ENCODE results near the gene NCKIPSD. TPM values are rescaled to one million over a fixed set of nuclear protein-coding genes. Genes with fewer than 3 reads are reported as not detected.

NCKIPSD gene
- total and polyA plus RNA-seq, 7 experiments from 2014 or later: 8.6 to 42.1 (median 20.3) TPM

DNA sequence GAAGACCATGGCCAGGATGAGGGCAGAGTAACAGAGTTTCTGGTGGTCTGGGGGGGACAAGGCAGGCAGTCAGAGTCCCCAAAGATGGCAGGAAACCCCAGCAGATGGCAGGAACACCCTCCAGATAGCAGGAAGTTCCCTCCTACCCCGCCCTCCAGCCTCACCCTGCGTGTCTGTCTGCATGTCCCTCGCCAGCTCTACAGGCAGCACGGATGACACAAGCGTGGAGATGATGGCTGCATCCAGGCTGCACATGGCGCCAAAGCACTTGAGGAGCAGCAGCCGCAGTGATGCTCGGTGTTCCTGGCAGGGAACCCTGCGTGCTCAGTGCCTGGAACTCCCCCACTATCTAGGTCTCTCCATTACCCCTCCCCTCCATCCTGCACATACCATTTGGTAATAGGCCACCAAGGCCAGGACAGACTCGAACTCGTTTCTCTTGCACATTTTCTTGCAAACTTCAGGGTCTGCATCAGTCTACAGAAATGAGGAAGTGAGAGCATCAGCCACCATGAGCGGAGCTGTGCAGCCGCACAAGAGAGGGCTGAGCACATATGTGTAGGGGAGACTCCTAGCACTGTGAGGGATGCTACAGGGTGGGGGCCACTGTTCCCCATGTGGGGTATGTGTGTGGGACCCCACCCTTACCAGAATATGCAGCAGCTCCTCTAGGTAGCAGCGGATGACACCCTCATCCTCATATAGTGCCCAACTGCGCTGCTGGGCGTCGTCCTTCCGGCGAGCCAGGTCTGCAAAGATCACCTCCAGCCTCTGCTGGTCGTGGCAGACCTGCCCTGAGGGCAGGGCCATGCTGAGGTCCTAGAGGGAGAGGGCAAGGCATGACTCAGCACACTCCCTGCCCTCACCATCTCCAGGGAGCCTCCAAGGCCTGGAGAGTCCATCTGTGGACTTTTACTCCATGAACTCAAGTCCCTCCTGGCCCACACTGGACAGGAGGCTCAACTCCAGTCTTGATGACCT is 6.0 kb downstream of the NCKIPSD start:
- H3K4me1 ChIP-seq (ENCODE audit: control insufficient read depth in 2 of 2, insufficient read depth in 2 of 2, low read length in 2 of 2): peaks cover 3 to 15% of the 10 kb centered on the region in 2 donors
- peaks cover 7 to 53% (median 10%) of the 10 kb centered on the region in 3 experiments for H3K36me3 ChIP-seq (ENCODE audit: control insufficient read depth in 2 of 3, insufficient read depth in 3 of 3, low read length in 3 of 3)
- H3K4me3 ChIP-seq (ENCODE audit: low read length): no peak overlapping the region
- Mint-ChIP-seq H3K9me3 (no peaks in the 10 kb centered on the region), H3K4me1 (peaks cover 23 to 42% (median 33%) of the 10 kb centered on the region in 7 donors), H3K27me3 (no peaks in the 10 kb centered on the region), H3K4me3 (no peak overlapping the region), H3K36me3 (peaks cover 8 to 25% (median 17%) of the 10 kb centered on the region in 5 donors), H3K27ac (no peak overlapping the region)
- no peaks in the 10 kb centered on the region for H3K27me3 ChIP-seq (ENCODE audit: control insufficient read depth in 2 of 2, insufficient read depth in 2 of 2, low read length in 2 of 2)
- DNase-seq (no peak), ATAC-seq (peak; percentile 46)
- no peaks in the 10 kb centered on the region for H3K9me3 ChIP-seq (ENCODE audit: control insufficient read depth in 2 of 3, low read length in 3 of 3)
- ChIA-PET POLR2A (no interaction called here), CTCF (no interaction called here)
- H3K27ac ChIP-seq (ENCODE audit: low read depth, low read length): no peak overlapping the region
- intact Hi-C loops (cut with micrococcal nuclease): loop anchor here (10.0 kb wide), 3 partner anchors 215 to 795 kb away; partner anchors contain the start of genes DAG1 (in 1 of the 2), QRICH1 (in 1 of the 2) and SLC25A20 (in 1 of the 2)

DNA sequence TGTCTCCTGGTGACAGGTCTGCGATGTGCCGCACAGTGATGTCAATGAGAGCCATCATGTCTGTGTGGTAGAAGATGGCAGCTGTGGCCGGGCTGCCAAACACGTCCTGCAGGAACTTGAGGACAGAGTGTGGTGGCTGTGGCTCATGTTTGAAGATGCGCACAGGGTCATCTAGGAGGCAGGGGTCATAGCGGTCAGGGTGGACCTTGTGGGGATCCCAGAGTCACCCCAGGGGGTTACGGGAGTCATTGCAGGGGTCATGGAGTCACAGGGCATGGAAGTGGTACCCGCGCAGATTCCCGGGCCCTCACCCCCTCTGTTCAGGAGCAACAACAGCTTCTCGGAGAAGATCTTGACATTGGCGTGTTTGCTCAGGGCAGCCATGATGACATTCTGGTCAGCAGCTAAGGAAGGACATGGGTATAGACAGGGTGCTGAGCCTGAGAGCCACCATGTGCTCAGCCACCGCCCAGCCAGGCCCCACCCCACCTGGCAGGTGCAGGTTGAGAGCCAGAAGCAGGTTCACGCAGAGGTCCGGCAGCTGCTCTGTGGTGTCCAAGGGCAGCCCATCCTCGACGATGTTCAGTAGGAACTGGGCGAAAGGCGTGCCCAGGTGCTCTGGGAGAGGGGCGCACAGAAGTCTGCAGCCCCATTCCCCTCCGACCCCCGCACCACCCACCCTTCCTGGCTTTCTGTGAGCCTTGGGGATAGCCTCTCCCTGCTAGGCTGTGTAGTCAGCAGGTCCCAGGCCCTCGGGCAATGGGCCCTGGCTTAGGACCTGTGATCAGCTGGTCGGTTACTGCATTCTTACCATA is 6.9 kb downstream of the NCKIPSD start:
- intact Hi-C loops (cut with micrococcal nuclease): no loop called here
- H3K27me3 ChIP-seq (ENCODE audit: control insufficient read depth in 2 of 2, insufficient read depth in 2 of 2, low read length in 2 of 2): no peaks in the 10 kb centered on the region
- POLR2A ChIA-PET: no interaction called here
- Mint-ChIP-seq H3K4me1 (peaks cover 14 to 33% (median 25%) of the 10 kb centered on the region in 7 donors), H3K27ac (no peak overlapping the region), H3K4me3 (no peak overlapping the region), H3K9me3 (no peaks in the 10 kb centered on the region), H3K36me3 (peaks cover 8 to 25% (median 17%) of the 10 kb centered on the region in 5 donors), H3K27me3 (no peaks in the 10 kb centered on the region)
- DNase-seq (no peak), ATAC-seq (no peak)
- no peak overlapping the region for H3K4me3 ChIP-seq (ENCODE audit: low read length)
- H3K36me3 ChIP-seq (ENCODE audit: control insufficient read depth in 2 of 3, insufficient read depth in 3 of 3, low read length in 3 of 3): peaks cover 7 to 59% (median 10%) of the 10 kb centered on the region in 3 experiments
- H3K4me1 ChIP-seq (ENCODE audit: control insufficient read depth in 2 of 2, insufficient read depth in 2 of 2, low read length in 2 of 2): peaks cover 0 to 6% of the 10 kb centered on the region in 2 donors
- H3K9me3 ChIP-seq (ENCODE audit: control insufficient read depth in 2 of 3, low read length in 3 of 3): no peaks in the 10 kb centered on the region
- CTCF ChIA-PET: no interaction called here
- no peak overlapping the region for H3K27ac ChIP-seq (ENCODE audit: low read depth, low read length)

DNA sequence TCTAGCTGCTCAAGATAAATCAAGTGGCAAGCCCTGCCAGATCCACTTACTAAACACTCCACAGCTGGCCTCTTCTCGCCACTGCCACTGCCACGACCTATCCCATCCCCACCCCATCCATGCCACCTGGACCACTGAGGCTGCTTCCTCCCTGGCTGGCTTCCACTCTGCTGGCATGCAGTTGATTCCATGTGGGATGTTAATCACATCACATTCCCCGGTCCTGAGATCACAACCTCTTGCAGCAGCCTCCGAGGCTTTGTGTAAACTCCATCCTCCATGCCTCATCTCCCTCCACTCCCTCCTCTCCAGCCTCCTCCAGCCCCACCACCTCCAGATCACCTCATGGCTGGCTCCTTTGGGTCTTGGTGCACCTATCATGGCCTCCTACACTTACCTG is 7.7 kb downstream of the NCKIPSD start:
- Histone ChIP-seq H3K27ac (ENCODE audit: low read depth, low read length) (no peak overlapping the region), H3K9me3 (ENCODE audit: control insufficient read depth in 2 of 3, low read length in 3 of 3) (no peaks in the 10 kb centered on the region), H3K4me3 (ENCODE audit: low read length) (no peak overlapping the region), H3K27me3 (ENCODE audit: control insufficient read depth in 2 of 2, insufficient read depth in 2 of 2, low read length in 2 of 2) (no peaks in the 10 kb centered on the region), H3K4me1 (ENCODE audit: control insufficient read depth in 2 of 2, insufficient read depth in 2 of 2, low read length in 2 of 2) (no peaks in the 10 kb centered on the region), H3K36me3 (ENCODE audit: control insufficient read depth in 2 of 3, insufficient read depth in 3 of 3, low read length in 3 of 3) (peaks cover 7 to 59% (median 10%) of the 10 kb centered on the region in 3 experiments)
- H3K4me1 Mint-ChIP-seq: peaks cover 7 to 28% (median 21%) of the 10 kb centered on the region in 7 donors
- H3K36me3 Mint-ChIP-seq: peaks cover 8 to 25% (median 17%) of the 10 kb centered on the region in 5 donors
- ChIA-PET POLR2A (no interaction called here), CTCF (no interaction called here)
- peak overlapping the region in 1 of 9 donors; percentile 33 for H3K27ac Mint-ChIP-seq
- H3K9me3 Mint-ChIP-seq: no peaks in the 10 kb centered on the region
- ATAC-seq: no peak
- H3K27me3 Mint-ChIP-seq: no peaks in the 10 kb centered on the region
- intact Hi-C loops (cut with micrococcal nuclease): no loop called here
- no peak for DNase-seq
- H3K4me3 Mint-ChIP-seq: no peak overlapping the region

DNA sequence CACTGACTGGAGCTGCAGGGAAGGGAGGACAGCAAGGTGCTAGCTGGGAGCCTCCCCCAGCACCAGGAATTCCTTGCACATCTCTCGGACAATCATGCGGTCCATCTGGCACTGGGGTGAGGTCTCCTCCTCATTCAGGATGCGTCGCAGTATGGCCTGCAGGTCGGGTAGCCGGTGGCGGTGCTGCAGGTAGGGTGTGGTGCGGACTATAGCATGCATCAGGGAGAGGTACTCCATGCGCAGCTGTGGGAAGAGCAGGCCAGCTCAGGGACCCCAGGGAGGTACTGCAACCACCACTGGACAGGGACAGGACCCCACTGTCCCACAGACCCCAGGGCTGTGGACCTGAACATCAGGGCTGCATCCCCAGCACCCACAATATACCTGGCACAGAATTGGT is 11.2 kb downstream of the NCKIPSD start:
- Histone ChIP-seq H3K36me3 (ENCODE audit: control insufficient read depth in 2 of 3, insufficient read depth in 3 of 3, low read length in 3 of 3) (peaks cover 0 to 28% (median 0%) of the 10 kb centered on the region in 3 experiments), H3K4me1 (ENCODE audit: control insufficient read depth in 2 of 2, insufficient read depth in 2 of 2, low read length in 2 of 2) (no peaks in the 10 kb centered on the region), H3K9me3 (ENCODE audit: control insufficient read depth in 2 of 3, low read length in 3 of 3) (no peaks in the 10 kb centered on the region), H3K27ac (ENCODE audit: low read depth, low read length) (no peak overlapping the region), H3K4me3 (ENCODE audit: low read length) (no peak overlapping the region), H3K27me3 (ENCODE audit: control insufficient read depth in 2 of 2, insufficient read depth in 2 of 2, low read length in 2 of 2) (no peaks in the 10 kb centered on the region)
- H3K9me3 Mint-ChIP-seq: no peaks in the 10 kb centered on the region
- no peaks in the 10 kb centered on the region for H3K27me3 Mint-ChIP-seq
- no peak overlapping the region for H3K27ac Mint-ChIP-seq
- peaks cover 0 to 26% (median 10%) of the 10 kb centered on the region in 5 donors for H3K36me3 Mint-ChIP-seq
- POLR2A ChIA-PET: interaction anchor here (0.6 kb wide), 1 partner anchor 12 kb away, joined by 3 read pairs; no protein-coding TSS in a partner anchor
- peaks cover 0 to 12% (median 4%) of the 10 kb centered on the region in 7 donors for H3K4me1 Mint-ChIP-seq
- no peak overlapping the region for H3K4me3 Mint-ChIP-seq
- no peak for DNase-seq
- ATAC-seq: no peak
- intact Hi-C loops (cut with micrococcal nuclease): no loop called here
- CTCF ChIA-PET: interaction anchor here (0.6 kb wide), 2 partner anchors 29 to 238 kb away, joined by 3 read pairs; no protein-coding TSS in a partner anchor

DNA sequence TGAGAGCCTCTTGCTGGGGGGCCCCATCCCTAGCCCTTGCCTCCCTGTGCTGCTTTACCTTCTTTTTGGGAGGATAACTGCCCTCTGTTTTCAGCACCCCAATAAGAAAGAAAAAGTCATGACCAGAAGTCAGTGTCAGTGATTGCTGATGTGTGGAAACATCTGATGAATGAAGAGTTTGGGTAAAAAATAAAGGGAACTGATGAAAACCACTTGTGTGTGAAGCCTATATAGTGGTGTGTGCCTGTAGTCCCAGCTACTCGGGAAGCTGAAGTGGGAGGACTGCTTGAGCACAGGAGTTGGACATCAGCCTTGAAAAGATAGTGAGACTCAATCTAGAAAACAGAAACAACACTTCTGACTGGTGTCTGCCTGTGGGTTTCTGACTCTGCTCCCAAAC is 13.2 kb downstream of the NCKIPSD start:
- ATAC-seq (no peak), DNase-seq (no peak)
- Histone ChIP-seq H3K27me3 (ENCODE audit: control insufficient read depth in 2 of 2, insufficient read depth in 2 of 2, low read length in 2 of 2) (no peaks in the 10 kb centered on the region), H3K9me3 (ENCODE audit: control insufficient read depth in 2 of 3, low read length in 3 of 3) (no peaks in the 10 kb centered on the region), H3K4me1 (ENCODE audit: control insufficient read depth in 2 of 2, insufficient read depth in 2 of 2, low read length in 2 of 2) (no peaks in the 10 kb centered on the region), H3K27ac (ENCODE audit: low read depth, low read length) (no peak overlapping the region), H3K4me3 (ENCODE audit: low read length) (no peak overlapping the region), H3K36me3 (ENCODE audit: control insufficient read depth in 2 of 3, insufficient read depth in 3 of 3, low read length in 3 of 3) (peaks cover 0 to 8% (median 0%) of the 10 kb centered on the region in 3 experiments)
- peaks cover 0 to 3% (median 0%) of the 10 kb centered on the region in 7 donors for H3K4me1 Mint-ChIP-seq
- H3K4me3 Mint-ChIP-seq: no peak overlapping the region
- no peaks in the 10 kb centered on the region for H3K27me3 Mint-ChIP-seq
- intact Hi-C loops (cut with micrococcal nuclease): no loop called here
- H3K27ac Mint-ChIP-seq: no peak overlapping the region
- peaks cover 0 to 22% (median 4%) of the 10 kb centered on the region in 5 donors for H3K36me3 Mint-ChIP-seq
- CTCF ChIA-PET: no interaction called here
- H3K9me3 Mint-ChIP-seq: no peaks in the 10 kb centered on the region
- POLR2A ChIA-PET: no interaction called here

DNA sequence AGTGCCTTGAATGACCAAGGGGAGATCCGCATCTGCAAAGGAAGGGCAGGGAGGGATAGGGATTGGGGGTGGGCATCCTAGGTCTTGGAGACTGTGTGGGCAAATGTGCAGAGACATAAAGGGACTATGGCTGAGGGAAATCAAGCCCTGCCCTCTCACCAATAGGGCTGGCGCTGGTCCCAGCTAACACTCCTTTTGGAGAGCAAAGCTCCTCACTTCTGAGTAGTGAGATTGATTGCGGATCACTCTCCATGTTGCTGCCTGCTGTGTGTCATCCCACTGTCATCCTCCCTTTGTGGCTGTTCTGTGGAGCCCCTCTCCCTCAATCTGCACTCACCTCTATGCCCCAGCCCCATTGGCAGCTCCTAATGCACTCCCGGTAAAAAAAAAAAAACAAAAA is 20.8 kb downstream of the NCKIPSD start:
- H3K27ac Mint-ChIP-seq: no peak overlapping the region
- intact Hi-C loops (cut with micrococcal nuclease): loop anchor here (1.0 to 10.0 kb wide), 6 partner anchors 9 to 420 kb away; partner anchors contain the start of genes IP6K2 (in 1 of the 2), NCKIPSD (in 1 of the 2), SLC26A6 (in 1 of the 2) and UQCRC1 (in 1 of the 2)
- CTCF ChIA-PET: no interaction called here

More for the DNA sequence above, 20.8 kb downstream of the NCKIPSD start:
- peak overlapping the region in 1 of 10 donors; percentile 80 for H3K4me3 Mint-ChIP-seq
- peaks cover 0 to 27% (median 15%) of the 10 kb centered on the region in 7 donors for H3K4me1 Mint-ChIP-seq
- Histone ChIP-seq H3K4me1 (ENCODE audit: control insufficient read depth in 2 of 2, insufficient read depth in 2 of 2, low read length in 2 of 2) (peaks cover 12 to 15% of the 10 kb centered on the region in 2 donors), H3K27ac (ENCODE audit: low read depth, low read length) (no peak overlapping the region), H3K36me3 (ENCODE audit: control insufficient read depth in 2 of 3, insufficient read depth in 3 of 3, low read length in 3 of 3) (no peaks in the 10 kb centered on the region), H3K4me3 (ENCODE audit: low read length) (no peak overlapping the region), H3K9me3 (ENCODE audit: control insufficient read depth in 2 of 3, low read length in 3 of 3) (no peaks in the 10 kb centered on the region), H3K27me3 (ENCODE audit: control insufficient read depth in 2 of 2, insufficient read depth in 2 of 2, low read length in 2 of 2) (peaks cover 0 to 15% of the 10 kb centered on the region in 2 donors)
- peaks cover 0 to 5% (median 0%) of the 10 kb centered on the region in 11 donors for H3K9me3 Mint-ChIP-seq
- ATAC-seq (no peak), DNase-seq (no peak)
- POLR2A ChIA-PET: no interaction called here
- H3K36me3 Mint-ChIP-seq: peaks cover 0 to 7% (median 0%) of the 10 kb centered on the region in 5 donors
- peaks cover 4 to 18% (median 8%) of the 10 kb centered on the region in 5 donors for H3K27me3 Mint-ChIP-seq
